GM18507 (cell line): ENCODE measurements around the gene HCAR3.
A peak's percentile ranks its signal among the peaks of the same experiment; 100 is the strongest.
"Not testable (repeated sequence)": the region's sequence is repeated elsewhere in the genome, so short reads cannot be mapped to it uniquely, and the experiment has no call there.

Experiments used
- DNase-seq: peaks from one replicate; pipeline ENCODE4 v3.0.0; 2011; ENCODE audit warnings: low read depth; ENCODE audit not compliant: insufficient read length; ENCODE audit errors: extremely low spot score
- FAIRE-seq: peaks from 2 replicates; lab custom pipeline; 2011; peaks lifted over from hg19 to GRCh38; lab: Jason Lieb, UNC

Gene HCAR3

GRCh38 chr12:122724641-122725243, 8.1 kb upstream of the HCAR3 start:
- peak; percentile 89 for FAIRE-seq
- no peak for DNase-seq

GRCh38 chr12:122722387-122722786, 5.8 kb upstream of the HCAR3 start:
- no peak for DNase-seq

GRCh38 chr12:122721057-122721545, 4.5 kb upstream of the HCAR3 start:
- FAIRE-seq: peak; percentile 45
- DNase-seq: no peak

More at GRCh38 chr12:122722387-122722786, 5.8 kb upstream of the HCAR3 start:
- FAIRE-seq: no peak

GRCh38 chr12:122715211-122715610, 1.4 kb downstream of the HCAR3 start:
- not testable (repeated sequence) for FAIRE-seq, DNase-seq

GRCh38 chr12:122713491-122714188, 3.0 kb downstream of the HCAR3 start:
- not testable (repeated sequence) for DNase-seq
- FAIRE-seq: peak; percentile 70

GRCh38 chr12:122711266-122711665, 5.3 kb downstream of the HCAR3 start:
- not testable (repeated sequence) for FAIRE-seq, DNase-seq

- DNase-seq, FAIRE-seq: not testable (repeated sequence)
These were observed 6.3 kb downstream of the HCAR3 start for GRCh38 chr12:122710341-122710740.

GRCh38 chr12:122709287-122709686, 7.3 kb downstream of the HCAR3 start:
- not testable (repeated sequence) for DNase-seq, FAIRE-seq

GRCh38 chr12:122703841-122704240, 12.8 kb downstream of the HCAR3 start:
- DNase-seq, FAIRE-seq: not testable (repeated sequence)

- not testable (repeated sequence) for FAIRE-seq
These were observed 13.6 kb downstream of the HCAR3 start, which contains the start of gene HCAR2 for GRCh38 chr12:122702890-122703611. HCAR2 (minus strand) TSS chr12:122703357; CDS start chr12:122703283, 74 bp downstream.

GRCh38 chr12:122701481-122701880, 15.1 kb downstream of the HCAR3 start:
- not testable (repeated sequence) for DNase-seq, FAIRE-seq

More at GRCh38 chr12:122702890-122703611, 13.6 kb downstream of the HCAR3 start, which contains the start of gene HCAR2:
- not testable (repeated sequence) for DNase-seq

- peak; percentile 66 for FAIRE-seq
- DNase-seq: not testable (repeated sequence)
These were observed 16.4 kb downstream of the HCAR3 start for GRCh38 chr12:122700038-122700710.

- DNase-seq, FAIRE-seq: not testable (repeated sequence)
These were observed 19.7 kb downstream of the HCAR3 start for GRCh38 chr12:122696922-122697321.

- DNase-seq: no peak
- FAIRE-seq: no peak
These were observed 25.0 kb downstream of the HCAR3 start for GRCh38 chr12:122691566-122691965.

- DNase-seq (no peak), FAIRE-seq (no peak)
These were observed 28.3 kb downstream of the HCAR3 start for GRCh38 chr12:122688291-122688690.

- DNase-seq (no peak), FAIRE-seq (no peak)
These were observed 29.5 kb downstream of the HCAR3 start for GRCh38 chr12:122687086-122687485.

GRCh38 chr12:122686538-122686937, 30.1 kb downstream of the HCAR3 start:
- DNase-seq (no peak), FAIRE-seq (no peak)

GRCh38 chr12:122684297-122684813, 32.3 kb downstream of the HCAR3 start:
- DNase-seq: no peak
- FAIRE-seq: no peak

GRCh38 chr12:122681814-122682213, 34.8 kb downstream of the HCAR3 start:
- FAIRE-seq (no peak), DNase-seq (no peak)
